Body of pancreas (tissue), 4 donors: ENCODE measurements around the gene MILR1.

Experiments
- POLR2A ChIP-seq, 3 donors: fragments of 450-650 bp; IDR thresholded peaks; one replicate each; pipeline ENCODE4 v1.6.1; 2016; ENCODE audit warnings: antibody characterized with exemption in 3 of 3, mild to moderate bottlenecking in 2 of 3
- TF ChIP-seq, protein P1 (sequence below), 7 experiments: fragments of 450-650 bp in 4 of 7; fragments of 200-600 bp in 3 of 7; sonication (generic) in 3 of 7; IDR thresholded peaks; one replicate each; pipeline ENCODE4 v1.5.1; 2016 to 2019; ENCODE audit warnings: antibody characterized with exemption in 7 of 7

DNA sequence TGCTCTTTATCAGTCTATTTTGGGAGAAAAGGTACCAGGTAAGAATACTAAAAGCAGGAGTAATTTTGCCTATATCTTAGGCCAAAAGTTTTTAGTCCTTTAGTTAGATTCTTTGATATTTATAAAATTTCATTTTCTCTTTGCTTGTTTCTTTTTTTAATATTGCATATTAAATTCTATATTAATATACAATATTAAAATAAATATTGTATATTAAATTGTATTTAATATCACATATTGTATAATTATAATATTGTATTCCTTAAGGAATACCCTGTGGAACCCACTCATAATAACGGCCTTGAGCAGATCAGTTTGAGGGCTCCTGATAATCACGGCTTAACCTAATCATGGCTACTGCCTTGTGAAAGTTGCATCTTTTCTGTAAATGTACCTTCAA lies 59.8 kb downstream of the MILR1 start:
- TF ChIP-seq, protein P1, sequence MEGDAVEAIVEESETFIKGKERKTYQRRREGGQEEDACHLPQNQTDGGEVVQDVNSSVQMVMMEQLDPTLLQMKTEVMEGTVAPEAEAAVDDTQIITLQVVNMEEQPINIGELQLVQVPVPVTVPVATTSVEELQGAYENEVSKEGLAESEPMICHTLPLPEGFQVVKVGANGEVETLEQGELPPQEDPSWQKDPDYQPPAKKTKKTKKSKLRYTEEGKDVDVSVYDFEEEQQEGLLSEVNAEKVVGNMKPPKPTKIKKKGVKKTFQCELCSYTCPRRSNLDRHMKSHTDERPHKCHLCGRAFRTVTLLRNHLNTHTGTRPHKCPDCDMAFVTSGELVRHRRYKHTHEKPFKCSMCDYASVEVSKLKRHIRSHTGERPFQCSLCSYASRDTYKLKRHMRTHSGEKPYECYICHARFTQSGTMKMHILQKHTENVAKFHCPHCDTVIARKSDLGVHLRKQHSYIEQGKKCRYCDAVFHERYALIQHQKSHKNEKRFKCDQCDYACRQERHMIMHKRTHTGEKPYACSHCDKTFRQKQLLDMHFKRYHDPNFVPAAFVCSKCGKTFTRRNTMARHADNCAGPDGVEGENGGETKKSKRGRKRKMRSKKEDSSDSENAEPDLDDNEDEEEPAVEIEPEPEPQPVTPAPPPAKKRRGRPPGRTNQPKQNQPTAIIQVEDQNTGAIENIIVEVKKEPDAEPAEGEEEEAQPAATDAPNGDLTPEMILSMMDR (IDR thresholded peaks at IDR 0.05): no peak
- no peak for TF ChIP-seq POLR2A (IDR thresholded peaks at IDR 0.05)
